Heart right ventricle (tissue), 12 donors: ENCODE results near the gene RMP24. TPM values are rescaled to one million over a fixed set of nuclear protein-coding genes. Genes with fewer than 3 reads are reported as not detected.

Experiments used
- microRNA-seq, 2 donors: library from miRNA; unstranded; fragments of <30 nt; microRNA quantifications; one replicate each; pipeline ENCODE4 v1.2.0, GENCODE V29; 2021
- polyA plus RNA-seq, 2 donors: library from polyadenylated mRNA; stranded (reverse); fragments of 200-250 nt; gene quantifications; one replicate each; pipeline ENCODE4 v1.2.3, GENCODE V29; 2013
- total RNA-seq, 10 donors: library from RNA; stranded (reverse); fragmentation: NEBNext Ultra II Directional in 3 of 10; extraction: Animal tissue kit (Norgen Biotek cat#: 25700) in 3 of 10; gene quantifications; one replicate each; pipeline versions ENCODE4 v1.2.1 to v1.2.4, GENCODE V29; 2021 to 2023
- donor health status: ischemic (EF 13 %, LVEDD 7.1; RV severe dilation, severe dysfunction).
- donor health status: healthy with polysubstance abuse.
- donor health status: DM: no; HTN: yes; CAD: no.
- donor health status: DM: no; HTN: no; CAD: no.
- donor health status: ischemic (EF 25% LVEDD 6.9; RV normal size, moderate dysfunction).
- donor health status: ischemic (EF 25% LVEDD 5.7; RV mildly dilated, moderate dysfunction).
- donor health status: healthy.
- donor health status: nonischemic (EF 11% LVEDD 7.7; RV severe dilation, severe dysfunction).
- donor health status: DM: yes; HTN: yes; CAD: no.
- donor health status: PGD.
- donor health status: ischemic (EF 29% LVEDD 5.4; RV normal size, mild dysfunction).
- donor health status: nonischemic (EF 23%, LVEDD 6.1; RV moderate dilation, normal function).

The RMP24 gene

Small RNAs within 50 kb of the gene (microRNA-seq; reads per million reads assigned to microRNA genes)
- gene MIR3929 = 0 reads per million in 2 donors

Other genes starting within 250 kb of the RMP24 start
- 10 to 100 TPM; 39.0 to 51.3 (median 49.7) TPM for gene RPRD1A, start 94.9 kb downstream of the RMP24 start, total RNA-seq
- gene RPRD1A, start 94.9 kb downstream of the RMP24 start, polyA plus RNA-seq = 10 to 100 TPM; 21.4 to 23.5 TPM
- 10 to 100 TPM; 10.8 to 18.4 (median 13.3) TPM for gene SLC39A6, start 156.7 kb downstream of the RMP24 start, total RNA-seq
- gene SLC39A6, start 156.7 kb downstream of the RMP24 start, polyA plus RNA-seq = 10 to 100 TPM in 1 of 2 donors, 1 to 10 TPM in 1; 3.5 to 12.1 TPM
- 10 to 100 TPM; 41.9 to 64.2 (median 57.9) TPM for gene ELP2, start 157.2 kb downstream of the RMP24 start, total RNA-seq
- gene ELP2, start 157.2 kb downstream of the RMP24 start, polyA plus RNA-seq = 10 to 100 TPM; 33.7 to 69.2 TPM
- gene MOCOS, start 214.8 kb downstream of the RMP24 start, total RNA-seq = under 1 TPM; 0.06 to 0.74 (median 0.27) TPM
- under 1 TPM; 0.28 to 0.95 TPM for gene MOCOS, start 214.8 kb downstream of the RMP24 start, polyA plus RNA-seq